ENCODE data around the gene SEMA5A. TPM values are rescaled to one million over a fixed set of nuclear protein-coding genes. Genes with fewer than 3 reads are reported as not detected.

The SEMA5A gene
- total RNA-seq, 2 donors from 2014 or later, result 13.3 to 17.6 TPM

DNA sequence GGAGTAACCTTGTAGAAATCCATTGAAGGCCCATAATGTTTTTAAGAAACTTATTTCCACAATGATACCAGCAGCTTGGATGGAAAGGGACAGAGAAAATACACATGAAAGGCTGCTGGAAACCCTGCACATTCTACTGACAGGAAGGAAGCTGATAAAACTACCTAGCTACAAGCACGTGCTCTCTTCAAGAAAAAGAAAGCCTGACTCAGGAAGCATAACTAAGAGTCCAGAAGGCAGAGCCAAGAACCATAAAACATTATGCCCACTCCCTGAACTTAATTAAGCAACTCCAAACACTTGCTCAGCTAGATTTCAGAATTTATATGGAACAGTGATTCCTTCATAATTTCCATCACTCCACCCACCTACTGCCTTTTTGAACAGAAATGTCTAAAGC is 430.8 kb downstream of the SEMA5A start:
- Histone ChIP-seq H3K27me3 (replicated peaks; ENCODE audit: insufficient read depth) (no peaks in the 10 kb centered on the region), H3K36me3 (no peaks in the 10 kb centered on the region), H3K27ac (no peak overlapping the region), H3K4me3 (no peak overlapping the region), H3K4me1 (ENCODE audit: control insufficient read depth in 1 of 2, low read depth in 2 of 2) (no peaks in the 10 kb centered on the region), H3K9me3 (no peaks in the 10 kb centered on the region)
- DNase-seq (ENCODE audit: low spot score), result no peak
- ATAC-seq (ENCODE audit: insufficient number of reproducible peaks, low FRiP score, low read depth), result no peak
- TF ChIP-seq, protein P1, sequence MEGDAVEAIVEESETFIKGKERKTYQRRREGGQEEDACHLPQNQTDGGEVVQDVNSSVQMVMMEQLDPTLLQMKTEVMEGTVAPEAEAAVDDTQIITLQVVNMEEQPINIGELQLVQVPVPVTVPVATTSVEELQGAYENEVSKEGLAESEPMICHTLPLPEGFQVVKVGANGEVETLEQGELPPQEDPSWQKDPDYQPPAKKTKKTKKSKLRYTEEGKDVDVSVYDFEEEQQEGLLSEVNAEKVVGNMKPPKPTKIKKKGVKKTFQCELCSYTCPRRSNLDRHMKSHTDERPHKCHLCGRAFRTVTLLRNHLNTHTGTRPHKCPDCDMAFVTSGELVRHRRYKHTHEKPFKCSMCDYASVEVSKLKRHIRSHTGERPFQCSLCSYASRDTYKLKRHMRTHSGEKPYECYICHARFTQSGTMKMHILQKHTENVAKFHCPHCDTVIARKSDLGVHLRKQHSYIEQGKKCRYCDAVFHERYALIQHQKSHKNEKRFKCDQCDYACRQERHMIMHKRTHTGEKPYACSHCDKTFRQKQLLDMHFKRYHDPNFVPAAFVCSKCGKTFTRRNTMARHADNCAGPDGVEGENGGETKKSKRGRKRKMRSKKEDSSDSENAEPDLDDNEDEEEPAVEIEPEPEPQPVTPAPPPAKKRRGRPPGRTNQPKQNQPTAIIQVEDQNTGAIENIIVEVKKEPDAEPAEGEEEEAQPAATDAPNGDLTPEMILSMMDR (IDR thresholded peaks at IDR 0.05), result no peak

DNA sequence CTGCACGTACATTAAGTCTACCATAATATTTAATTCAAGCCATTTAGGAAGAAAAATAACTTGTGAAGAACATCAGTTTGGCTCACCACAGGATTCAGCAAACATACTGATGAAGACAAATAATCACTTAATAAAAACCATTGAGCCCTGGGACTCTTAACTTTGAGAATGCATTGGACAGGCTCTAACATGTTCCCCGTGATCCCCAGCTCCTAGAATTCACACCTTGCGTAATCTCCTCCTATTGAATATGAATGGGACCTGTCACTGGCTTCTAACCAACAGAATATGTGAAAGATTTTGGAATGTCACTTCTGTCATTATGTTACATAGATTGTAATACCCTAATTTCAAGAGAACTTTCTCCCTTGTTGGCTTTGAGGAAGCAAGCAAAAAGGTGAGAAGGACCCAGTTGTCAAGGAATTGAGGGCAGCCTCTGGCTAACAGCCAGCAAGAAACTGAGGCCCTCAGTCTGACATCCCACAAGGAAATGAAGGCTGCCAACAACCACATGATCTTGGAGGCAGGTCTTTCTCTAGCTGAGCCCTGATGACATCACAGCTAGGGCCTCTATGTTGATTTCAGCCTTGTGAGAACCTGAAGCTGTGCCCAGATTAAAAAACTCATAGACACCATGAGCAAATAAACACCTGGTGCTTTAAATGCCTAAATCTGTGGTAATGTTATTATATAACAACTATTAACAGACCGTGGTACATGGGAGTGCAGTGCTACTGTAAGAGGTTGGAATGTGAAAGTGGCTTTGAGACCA is 433.2 kb downstream of the SEMA5A start:
- no peak overlapping the region for H3K27ac ChIP-seq
- no peak for DNase-seq (ENCODE audit: low spot score)
- H3K4me1 ChIP-seq (ENCODE audit: control insufficient read depth in 1 of 2, low read depth in 2 of 2), result no peaks in the 10 kb centered on the region
- H3K9me3 ChIP-seq, result no peaks in the 10 kb centered on the region
- no peak overlapping the region for H3K4me3 ChIP-seq
- TF ChIP-seq, protein P1 (IDR thresholded peaks at IDR 0.05), result no peak
- H3K36me3 ChIP-seq, result no peaks in the 10 kb centered on the region
- H3K27me3 ChIP-seq (replicated peaks; ENCODE audit: insufficient read depth), result no peaks in the 10 kb centered on the region
- no peak for ATAC-seq (ENCODE audit: insufficient number of reproducible peaks, low FRiP score, low read depth)

DNA sequence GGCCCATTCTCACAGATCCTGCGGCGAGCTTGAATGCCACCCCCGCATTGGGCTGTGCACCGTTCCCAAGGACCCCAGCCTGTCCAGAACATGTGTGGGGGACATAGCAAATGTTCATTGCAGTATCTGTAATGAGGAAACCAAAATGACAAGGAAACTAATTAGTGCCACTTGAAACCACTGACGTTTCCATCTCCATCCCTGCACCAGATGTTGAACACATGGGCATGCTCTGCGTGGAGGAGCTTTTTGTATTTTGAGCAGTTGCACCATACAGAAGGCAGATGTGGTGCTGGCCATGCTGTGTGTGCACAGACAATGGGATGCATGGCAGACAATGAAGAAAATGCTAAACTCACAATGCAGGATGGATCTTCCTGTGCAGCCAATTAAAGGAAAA is 437.7 kb downstream of the SEMA5A start:
- Histone ChIP-seq H3K27me3 (replicated peaks; ENCODE audit: insufficient read depth) (no peaks in the 10 kb centered on the region), H3K36me3 (no peaks in the 10 kb centered on the region), H3K9me3 (no peaks in the 10 kb centered on the region), H3K4me3 (no peak overlapping the region), H3K27ac (no peak overlapping the region), H3K4me1 (ENCODE audit: control insufficient read depth in 1 of 2, low read depth in 2 of 2) (no peaks in the 10 kb centered on the region)
- ATAC-seq (ENCODE audit: insufficient number of reproducible peaks, low FRiP score, low read depth) (no peak), DNase-seq (ENCODE audit: low spot score) (no peak)
- TF ChIP-seq, protein P1 (IDR thresholded peaks at IDR 0.05), result no peak

DNA sequence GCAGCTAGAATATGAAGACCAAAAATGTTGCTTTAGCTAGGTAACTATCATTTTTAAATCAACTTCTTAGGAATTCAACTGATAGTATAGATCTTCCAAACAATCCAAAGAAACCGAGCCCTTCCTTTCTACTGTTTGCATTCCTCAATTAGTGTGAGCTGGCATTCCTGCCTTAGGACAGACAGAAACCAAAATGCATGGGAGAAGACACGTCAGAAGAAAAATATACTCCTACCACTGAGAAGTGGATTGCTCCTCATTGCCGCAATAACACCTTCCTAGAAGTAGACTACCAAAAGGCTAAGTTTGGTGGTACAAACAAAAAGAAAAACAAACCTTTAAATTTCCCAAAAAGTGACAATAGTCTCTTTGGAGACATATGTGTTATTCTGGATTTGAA is 440.0 kb downstream of the SEMA5A start:
- ATAC-seq (ENCODE audit: insufficient number of reproducible peaks, low FRiP score, low read depth), result no peak
- H3K27ac ChIP-seq, result no peak overlapping the region
- TF ChIP-seq, protein P1 (IDR thresholded peaks at IDR 0.05), result no peak

DNA sequence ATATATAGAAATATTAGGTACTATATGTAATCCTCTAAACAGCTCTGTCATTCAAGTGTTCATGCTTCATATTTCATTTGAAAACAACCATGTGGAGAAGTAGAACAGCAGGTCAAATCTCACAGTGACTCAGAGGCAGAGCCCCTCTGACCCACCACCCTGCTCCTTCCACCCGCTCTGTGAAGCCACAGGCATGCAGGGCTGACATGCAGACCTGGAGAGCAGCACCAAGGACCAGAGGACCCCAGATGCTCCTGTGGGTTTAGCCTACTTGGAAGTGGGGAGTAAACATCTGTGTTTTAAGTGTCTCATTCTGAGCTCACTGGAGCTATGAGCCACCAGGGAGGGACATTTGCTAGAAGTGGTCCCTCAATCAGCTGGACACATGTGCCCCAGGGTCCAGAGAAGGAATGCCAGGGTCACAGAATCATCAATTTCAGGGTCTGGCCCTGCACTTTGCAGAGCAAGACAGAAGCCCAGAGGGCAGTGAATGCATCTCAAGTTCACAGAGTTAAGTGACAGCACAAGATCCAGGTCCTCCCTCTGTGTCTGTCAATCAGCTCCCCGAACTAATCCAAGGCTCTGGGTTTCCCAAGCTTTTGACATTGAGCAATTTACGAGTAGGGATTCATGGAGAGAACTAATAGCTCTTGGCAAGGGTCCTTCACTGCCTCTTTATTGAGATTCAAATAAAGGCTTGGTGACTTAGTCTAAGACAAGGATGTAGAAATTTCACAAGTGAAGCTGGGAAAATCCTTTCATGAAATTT is 441.1 kb downstream of the SEMA5A start:
- TF ChIP-seq, protein P1 (IDR thresholded peaks at IDR 0.05), result no peak
- ATAC-seq (ENCODE audit: insufficient number of reproducible peaks, low FRiP score, low read depth), result no peak

More for the DNA sequence above, 440.0 kb downstream of the SEMA5A start:
- Histone ChIP-seq H3K27me3 (replicated peaks; ENCODE audit: insufficient read depth) (no peaks in the 10 kb centered on the region), H3K9me3 (no peaks in the 10 kb centered on the region), H3K4me1 (ENCODE audit: control insufficient read depth in 1 of 2, low read depth in 2 of 2) (no peaks in the 10 kb centered on the region), H3K36me3 (no peaks in the 10 kb centered on the region), H3K4me3 (no peak overlapping the region)
- DNase-seq (ENCODE audit: low spot score), result no peak

More for the DNA sequence above, 441.1 kb downstream of the SEMA5A start:
- Histone ChIP-seq H3K27ac (no peak overlapping the region), H3K27me3 (replicated peaks; ENCODE audit: insufficient read depth) (no peaks in the 10 kb centered on the region), H3K4me1 (ENCODE audit: control insufficient read depth in 1 of 2, low read depth in 2 of 2) (no peaks in the 10 kb centered on the region), H3K9me3 (no peaks in the 10 kb centered on the region), H3K4me3 (no peak overlapping the region), H3K36me3 (no peaks in the 10 kb centered on the region)
- no peak for DNase-seq (ENCODE audit: low spot score)
